ENCODE results near the gene CNTN5.

- TF ChIP-seq, protein P1, sequence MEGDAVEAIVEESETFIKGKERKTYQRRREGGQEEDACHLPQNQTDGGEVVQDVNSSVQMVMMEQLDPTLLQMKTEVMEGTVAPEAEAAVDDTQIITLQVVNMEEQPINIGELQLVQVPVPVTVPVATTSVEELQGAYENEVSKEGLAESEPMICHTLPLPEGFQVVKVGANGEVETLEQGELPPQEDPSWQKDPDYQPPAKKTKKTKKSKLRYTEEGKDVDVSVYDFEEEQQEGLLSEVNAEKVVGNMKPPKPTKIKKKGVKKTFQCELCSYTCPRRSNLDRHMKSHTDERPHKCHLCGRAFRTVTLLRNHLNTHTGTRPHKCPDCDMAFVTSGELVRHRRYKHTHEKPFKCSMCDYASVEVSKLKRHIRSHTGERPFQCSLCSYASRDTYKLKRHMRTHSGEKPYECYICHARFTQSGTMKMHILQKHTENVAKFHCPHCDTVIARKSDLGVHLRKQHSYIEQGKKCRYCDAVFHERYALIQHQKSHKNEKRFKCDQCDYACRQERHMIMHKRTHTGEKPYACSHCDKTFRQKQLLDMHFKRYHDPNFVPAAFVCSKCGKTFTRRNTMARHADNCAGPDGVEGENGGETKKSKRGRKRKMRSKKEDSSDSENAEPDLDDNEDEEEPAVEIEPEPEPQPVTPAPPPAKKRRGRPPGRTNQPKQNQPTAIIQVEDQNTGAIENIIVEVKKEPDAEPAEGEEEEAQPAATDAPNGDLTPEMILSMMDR (conservative IDR thresholded peaks at IDR 0.05; ENCODE audit: low read depth, low read length) = no peak
- no peak for TF ChIP-seq EZH2phosphoT487 (IDR thresholded peaks at IDR 0.05; ENCODE audit: borderline replicate concordance, low read length)
Measured at GRCh38 chr11:99916078-99916477, 895.3 kb downstream of the CNTN5 start.
